Suprapubic skin (tissue), 3 donors: Measurements from ENCODE around the gene SHOC2.

Experiments
- CTCF ChIP-seq, 2 donors: fragments of 200-600 bp in 1 of 2; fragments of 450-650 bp in 1 of 2; sonication (generic) in 1 of 2; IDR thresholded peaks; one replicate each; pipeline ENCODE4 v1.5.1; 2016 to 2019; ENCODE audit warnings: antibody characterized with exemption in 2 of 2, mild to moderate bottlenecking in 1 of 2, moderate library complexity in 1 of 2
- POLR2A ChIP-seq, 2 donors: fragments of 450-650 bp; IDR thresholded peaks; one replicate each; pipeline ENCODE4 v1.6.1; 2017; ENCODE audit warnings: antibody characterized with exemption in 2 of 2, mild to moderate bottlenecking in 2 of 2, moderate library complexity in 2 of 2

GRCh38 chr10:110892602-110893288, 26.7 kb upstream of the SHOC2 start:
- no peak for TF ChIP-seq CTCF (IDR thresholded peaks at IDR 0.05)
- TF ChIP-seq POLR2A (IDR thresholded peaks at IDR 0.05) = no peak
